Epidermal melanocyte (primary cell): ENCODE results near the gene L3MBTL4.

Experiments
- DNase-seq: peaks from one replicate; pipeline ENCODE4 v3.0.0; 2011; ENCODE audit warnings: low spot score; ENCODE audit not compliant: insufficient read length

Gene L3MBTL4

DNA sequence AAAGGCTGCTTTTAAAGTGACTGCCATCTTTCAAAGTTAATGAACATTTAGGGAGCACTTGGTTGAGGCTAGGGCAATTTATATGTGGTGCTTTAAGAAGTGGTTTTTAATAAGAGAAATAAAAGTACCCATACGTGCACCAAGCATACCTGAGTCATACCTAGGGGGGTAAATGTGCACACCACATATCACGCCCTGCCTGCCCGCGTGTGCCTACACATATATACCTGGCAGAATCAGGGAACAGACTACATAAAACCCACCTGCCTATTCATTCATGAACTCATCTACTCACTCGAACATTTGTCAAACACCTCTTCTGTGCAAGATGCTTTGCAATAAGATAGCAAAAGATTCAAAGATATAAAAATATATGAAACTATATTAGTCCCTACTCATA is 450.1 kb downstream of the L3MBTL4 start:
- DNase-seq: no peak

DNA sequence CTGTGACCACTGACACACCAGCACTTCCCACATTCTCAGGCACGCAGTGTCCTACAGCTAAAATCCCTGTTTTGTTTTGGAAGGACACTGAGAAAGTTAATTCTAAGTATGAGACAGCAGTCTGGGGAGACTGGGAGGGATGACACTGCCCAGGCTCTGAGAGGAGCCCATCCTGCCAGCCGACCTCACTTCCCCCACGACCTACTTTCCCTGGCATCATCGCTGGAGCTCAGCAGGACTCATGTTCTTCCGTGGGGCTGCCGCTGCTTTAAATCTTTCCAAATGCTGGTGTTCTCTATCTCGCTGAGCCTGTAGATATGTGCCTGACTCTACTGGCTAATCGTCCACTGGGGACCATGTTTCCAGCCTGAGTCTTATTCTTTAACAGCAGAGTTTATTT is 450.6 kb downstream of the L3MBTL4 start:
- DNase-seq: no peak

DNA sequence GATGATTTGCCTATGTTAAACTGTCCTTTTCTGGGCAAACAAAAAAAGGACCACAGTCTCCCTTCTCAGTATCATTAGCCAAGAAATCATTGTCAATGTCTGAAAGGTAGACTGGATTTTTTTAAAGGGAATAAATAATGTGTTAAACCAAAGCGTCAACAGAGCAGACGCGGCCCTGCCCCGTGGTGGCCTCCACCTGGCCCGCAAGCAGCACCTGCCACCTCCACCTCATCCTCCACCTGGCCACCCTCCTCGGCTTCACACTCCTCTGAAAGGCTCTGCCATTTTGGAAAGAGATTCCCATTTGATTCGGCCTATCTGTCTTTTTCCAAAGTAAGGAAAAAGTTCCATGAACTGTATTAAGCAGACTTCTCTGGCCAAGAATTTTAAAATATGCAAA is 451.4 kb downstream of the L3MBTL4 start:
- no peak for DNase-seq

DNA sequence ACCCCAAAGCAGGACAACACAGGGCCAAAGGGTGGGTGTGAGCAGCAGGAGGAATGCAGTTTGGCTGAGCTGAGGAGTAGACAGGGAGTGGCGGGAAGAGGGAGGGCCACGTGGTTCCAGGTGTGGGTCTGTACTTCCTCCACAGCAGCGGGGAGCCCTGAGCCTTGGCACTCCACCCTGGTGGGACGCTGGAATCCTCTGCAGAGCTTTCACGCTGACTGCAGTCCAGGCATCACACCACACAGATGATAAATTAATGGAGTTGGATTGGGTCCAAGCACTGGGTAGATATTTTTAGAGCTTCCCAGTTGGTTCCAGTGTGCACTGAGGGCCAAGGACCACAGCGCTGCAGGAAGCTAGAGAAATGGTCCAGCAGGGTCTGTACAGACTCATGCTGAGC is 452.3 kb downstream of the L3MBTL4 start:
- no peak for DNase-seq

DNA sequence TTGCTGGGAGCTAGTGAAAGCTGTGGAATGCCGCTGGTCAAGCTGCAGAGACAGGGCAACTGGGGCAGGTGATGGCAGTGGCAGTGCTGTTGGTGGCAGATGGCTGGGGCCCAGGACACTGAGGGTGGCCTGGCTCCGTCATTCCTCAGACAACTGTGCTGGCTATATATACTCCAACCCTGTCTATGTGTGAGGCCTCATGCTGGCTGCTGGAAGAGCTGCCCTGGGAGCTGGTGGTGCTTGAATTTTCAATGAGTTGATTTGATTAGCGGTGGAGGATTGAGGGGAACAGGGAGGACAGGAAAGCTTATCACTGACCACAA is 452.9 kb downstream of the L3MBTL4 start:
- DNase-seq: no peak

DNA sequence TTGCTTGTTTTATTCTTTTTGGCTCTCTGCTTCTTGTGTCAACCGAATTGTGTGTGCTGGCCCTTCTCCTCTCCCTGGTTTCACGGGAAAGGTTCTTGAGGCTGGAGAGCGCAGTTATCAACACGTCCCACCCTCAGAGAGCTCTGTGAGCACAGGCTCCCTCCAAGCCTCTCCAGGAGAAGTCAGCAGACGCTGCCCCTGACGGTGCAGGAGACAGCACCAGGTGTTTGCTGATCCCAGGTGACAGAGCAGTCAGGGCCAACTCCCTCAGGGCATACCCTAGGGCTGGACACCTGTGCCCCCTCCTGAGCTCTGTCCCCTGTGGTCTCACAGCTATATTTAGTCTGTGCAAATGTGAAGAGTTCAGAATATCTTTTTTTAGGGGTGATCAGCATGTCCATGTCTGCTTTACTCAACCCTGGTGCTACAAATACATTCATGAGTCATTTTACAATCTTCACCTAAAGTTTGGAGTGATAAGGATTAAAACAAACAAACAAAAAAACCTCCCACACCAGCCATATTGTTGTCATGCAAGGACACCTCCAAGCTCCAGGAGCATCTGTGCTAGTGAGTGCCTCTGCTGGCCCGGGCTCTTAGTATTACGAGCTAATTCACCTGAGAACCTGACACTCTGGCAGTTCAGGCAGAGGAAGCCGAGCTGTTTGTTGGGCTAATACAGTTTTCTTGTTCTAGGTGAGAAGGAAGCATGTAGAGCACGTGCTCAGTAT is 453.4 kb downstream of the L3MBTL4 start:
- no peak for DNase-seq

DNA sequence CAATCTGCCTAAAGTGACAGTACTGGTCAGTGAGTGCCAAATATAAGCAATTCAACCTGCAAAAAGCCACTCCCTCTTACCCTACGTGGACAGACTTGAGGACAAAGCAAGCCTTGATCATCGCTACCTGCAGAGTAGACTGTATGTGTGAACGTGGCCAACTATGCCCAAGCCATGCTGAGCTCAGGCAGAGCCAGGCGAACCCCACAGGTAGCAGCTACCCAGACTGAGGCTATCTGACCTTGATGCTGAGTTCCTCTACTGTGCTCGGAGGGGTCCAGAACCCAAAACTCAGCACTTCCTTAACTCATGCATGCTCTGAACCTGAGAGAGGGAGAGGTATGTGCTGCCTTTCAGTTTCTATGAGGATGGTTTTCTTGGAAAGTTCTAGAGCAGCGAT is 455.9 kb downstream of the L3MBTL4 start:
- no peak for DNase-seq

DNA sequence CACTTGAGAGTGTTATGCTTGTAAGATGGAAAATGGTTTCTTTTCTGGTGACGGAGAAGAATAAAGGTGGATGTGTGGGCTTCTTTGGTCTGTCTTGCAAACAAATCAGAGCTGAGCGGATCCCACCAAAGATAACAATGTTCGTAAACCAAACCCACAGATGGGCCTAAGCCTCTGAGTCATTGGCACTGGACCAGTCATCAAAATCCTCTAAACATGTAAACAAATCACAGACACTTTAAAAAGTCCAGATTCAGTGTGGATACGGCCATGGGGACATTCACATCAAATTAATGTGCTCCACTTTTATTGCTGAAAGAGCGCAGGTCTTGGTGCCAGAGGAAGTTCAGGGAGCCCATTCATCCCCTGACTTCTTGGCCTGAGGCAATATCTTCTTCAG is 458.9 kb downstream of the L3MBTL4 start:
- no peak for DNase-seq

DNA sequence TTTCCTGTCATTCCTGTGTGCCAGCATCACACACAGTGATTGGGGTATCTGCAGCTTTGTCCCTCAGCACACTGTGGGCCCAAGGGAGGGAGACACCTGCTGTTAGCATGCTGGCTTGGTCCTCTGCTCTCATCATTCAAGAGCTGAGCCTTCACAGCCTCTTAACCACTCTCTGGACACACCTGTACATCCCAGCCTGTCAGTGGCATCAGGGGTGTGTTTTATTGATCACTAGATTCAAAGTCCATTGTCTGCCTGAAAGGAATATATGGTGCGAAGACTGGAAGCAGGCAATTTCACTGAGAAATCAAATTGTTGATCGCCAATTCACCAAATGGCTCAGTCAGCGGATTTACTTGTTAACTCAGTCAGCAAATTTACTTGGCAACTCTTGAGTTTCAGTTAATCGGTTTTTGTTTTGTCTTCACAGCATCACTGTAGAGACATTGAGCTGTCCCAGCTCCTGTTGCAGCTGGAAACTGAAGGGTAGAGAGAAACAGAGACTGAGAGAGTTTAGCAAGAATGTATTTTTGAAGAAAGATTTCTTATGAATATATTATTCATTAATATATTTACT is 463.1 kb downstream of the L3MBTL4 start:
- no peak for DNase-seq

DNA sequence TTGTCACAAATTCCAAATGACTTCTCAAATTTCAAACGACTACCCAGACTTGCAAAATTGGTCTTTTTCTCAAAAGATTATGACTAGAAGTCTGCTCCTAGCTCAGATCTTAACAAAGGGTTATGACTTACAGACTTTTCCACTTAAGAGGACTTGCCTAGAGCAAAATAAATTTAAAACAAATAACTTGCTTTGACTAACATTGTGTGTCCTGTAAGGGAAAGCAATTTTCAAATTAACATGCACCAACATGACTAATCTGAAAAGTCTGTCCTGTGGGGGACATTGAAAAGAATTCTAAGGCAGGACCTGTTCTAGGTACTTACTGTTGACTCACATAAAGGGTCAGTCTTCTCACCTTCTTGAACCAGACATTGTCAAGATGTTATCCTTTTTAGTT is 465.9 kb downstream of the L3MBTL4 start:
- no peak for DNase-seq

DNA sequence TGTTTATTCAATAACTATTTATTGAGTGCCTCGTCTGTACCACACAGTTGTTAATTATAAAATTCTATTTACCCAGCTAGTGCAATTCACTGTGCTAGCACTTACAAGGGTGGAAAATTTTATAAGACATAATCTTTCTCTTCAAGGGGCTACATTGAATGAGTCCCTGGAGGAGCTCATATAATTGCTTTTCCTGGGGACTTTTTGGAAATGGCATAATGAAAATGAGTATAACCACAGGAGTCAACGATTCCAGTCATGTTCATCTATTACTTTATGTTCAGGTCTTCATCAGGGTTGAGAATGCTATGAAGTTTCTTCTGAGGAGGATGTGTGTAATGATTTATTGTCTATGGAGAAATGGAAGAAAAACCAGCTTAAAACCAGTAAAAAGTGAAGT is 466.5 kb downstream of the L3MBTL4 start:
- no peak for DNase-seq

DNA sequence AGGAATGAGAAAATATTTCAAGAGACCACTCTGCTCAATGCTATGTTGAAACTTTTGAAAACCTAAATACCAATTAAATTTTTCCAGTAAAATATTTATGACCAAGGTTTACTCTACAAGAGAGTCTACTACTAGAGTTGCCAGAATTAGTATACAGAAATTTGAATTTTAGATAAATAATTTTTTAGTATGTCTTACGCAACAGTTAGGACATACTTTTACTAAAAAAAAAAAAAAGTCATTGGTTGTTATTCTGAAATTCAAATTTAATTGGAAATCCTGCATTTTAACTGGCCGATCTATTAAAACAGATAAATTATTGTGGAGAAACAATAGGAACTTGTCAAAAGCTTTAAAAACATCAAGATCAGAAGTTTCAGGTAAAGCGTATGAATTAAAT is 470.3 kb downstream of the L3MBTL4 start:
- no peak for DNase-seq

DNA sequence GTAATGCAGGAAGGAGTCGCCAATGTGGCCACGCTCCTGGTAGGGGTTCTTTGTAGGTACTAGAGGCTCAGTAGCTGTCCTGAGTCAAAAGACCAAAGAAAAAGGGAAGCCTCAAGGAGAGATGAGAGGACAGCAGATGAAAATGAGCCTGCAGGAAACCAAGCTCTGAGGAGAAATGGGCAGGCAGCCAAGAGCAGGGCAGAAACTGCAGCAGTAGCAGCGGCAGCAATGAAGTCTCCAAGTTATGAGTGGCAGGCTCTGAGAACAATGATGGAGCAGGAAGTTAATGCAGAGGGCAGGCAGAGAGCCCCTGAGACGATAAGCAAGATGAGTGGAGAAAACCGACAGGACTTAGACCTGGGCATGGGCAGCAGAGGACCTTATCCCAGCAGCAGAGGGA is 471.2 kb downstream of the L3MBTL4 start:
- no peak for DNase-seq

DNA sequence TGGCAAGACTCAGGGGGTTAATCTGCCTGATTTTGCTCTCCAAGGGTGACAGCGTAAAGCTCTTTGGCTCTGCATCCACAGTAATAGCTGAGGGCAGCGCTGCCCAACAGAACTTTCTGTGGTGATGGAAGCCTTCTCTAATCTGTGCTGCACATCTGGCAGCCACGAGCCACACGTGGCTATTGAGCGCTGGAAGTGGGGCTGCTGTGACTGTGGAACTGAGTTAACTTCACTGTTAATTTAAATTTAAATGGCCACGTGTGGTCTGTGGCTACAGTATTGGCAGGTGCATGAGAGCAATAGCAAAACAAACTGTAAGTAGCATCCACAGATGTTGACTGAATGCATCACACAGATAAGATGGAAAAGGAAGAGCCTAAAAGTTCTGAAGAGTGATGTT is 472.1 kb downstream of the L3MBTL4 start:
- no peak for DNase-seq

DNA sequence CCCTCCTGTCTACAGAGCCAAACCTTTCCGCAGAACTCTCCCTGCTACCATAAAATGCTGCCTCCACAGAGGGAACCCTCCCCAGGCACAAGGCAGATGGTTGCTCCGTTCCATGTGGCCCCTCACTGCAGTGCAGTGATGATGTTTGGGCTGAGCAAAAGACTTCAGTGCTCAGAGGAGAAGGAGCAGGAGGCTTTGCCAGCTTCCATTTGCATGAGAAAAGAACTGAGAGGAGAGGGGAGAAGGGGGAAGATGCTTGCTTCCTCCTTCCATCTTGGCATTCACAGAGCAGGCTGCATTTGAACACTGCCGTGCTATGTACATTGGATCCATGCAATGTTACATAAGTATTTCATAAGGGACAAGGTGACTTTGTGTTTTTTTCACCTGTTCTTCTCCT is 472.8 kb downstream of the L3MBTL4 start:
- DNase-seq: no peak

DNA sequence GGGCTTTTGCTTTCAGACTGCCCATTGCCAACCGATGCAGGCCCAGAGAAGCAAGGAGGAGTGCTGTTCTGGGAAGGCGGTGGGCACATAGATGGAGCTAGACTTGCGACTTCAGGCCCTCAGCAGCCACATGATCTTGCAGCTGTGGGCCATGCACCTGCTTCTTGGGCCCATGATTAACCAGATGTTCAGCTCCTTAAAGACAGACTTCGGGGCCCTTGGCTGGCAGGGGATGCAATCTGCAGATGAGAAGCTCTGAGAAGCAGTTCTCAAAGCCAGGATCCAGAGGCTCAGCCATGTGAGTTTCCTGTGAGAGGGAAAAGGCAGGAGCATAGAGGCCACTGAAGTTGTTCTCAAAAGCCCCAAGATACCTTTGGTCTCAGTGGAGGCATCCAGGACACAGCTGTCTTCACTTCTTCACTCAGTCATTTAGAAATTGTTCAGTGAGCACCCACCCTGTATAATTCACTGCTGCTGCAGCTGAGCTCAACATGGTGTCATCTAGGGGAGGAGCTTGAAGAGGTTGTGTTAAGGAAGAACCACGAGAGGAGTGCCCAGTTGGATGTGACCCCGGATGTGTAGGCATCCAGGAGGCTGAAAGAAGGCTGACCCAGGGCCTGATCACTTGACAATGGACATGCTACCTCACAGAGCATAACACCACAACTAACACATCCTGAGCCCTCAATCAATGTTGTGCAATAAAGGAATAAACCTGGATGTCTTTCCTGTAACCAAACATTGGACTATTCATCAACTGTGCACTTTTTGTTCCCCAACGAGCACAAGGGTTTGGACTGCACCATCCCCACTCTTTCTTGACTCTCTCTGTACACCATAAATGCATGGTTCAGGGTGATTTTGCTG is 474.7 kb downstream of the L3MBTL4 start:
- DNase-seq: no peak

DNA sequence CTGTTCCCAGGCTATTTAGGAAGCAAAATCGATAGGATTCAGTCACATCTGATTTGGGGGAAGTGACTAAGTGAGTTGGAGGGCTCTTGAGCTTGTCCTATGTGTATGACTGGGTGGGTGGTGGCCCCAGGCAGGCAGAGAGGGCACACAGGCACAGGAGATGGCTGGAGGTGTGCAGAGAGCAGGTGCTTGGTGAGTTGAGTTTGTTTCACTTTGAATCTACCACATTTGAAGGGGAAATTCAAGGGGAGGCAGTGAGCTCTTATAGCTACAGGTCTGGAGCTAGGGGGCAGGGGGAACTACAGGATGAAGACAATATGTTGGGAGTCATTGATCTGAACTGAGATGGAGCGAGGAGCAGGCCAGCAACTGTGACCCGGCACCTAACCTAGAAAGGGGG is 476.9 kb downstream of the L3MBTL4 start:
- DNase-seq: no peak

DNA sequence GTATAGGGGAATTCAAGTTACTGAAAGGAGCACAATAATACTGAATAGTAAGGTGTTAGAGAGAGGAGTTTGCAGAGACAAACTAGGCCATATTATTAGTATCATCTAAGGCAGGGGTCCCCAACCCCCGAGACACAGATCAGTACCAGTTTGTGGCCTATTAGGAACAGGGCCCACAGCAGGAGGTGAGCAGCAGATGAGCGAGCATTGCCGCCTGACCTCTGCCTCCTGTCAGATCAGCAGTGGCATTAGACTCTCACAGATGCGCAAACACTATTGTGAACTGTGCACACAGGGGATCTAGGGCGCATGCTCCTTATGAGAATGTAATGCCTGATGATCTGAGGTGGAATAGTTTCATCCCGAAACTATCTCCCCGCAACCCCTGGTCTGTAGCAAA is 477.6 kb downstream of the L3MBTL4 start:
- DNase-seq: no peak

DNA sequence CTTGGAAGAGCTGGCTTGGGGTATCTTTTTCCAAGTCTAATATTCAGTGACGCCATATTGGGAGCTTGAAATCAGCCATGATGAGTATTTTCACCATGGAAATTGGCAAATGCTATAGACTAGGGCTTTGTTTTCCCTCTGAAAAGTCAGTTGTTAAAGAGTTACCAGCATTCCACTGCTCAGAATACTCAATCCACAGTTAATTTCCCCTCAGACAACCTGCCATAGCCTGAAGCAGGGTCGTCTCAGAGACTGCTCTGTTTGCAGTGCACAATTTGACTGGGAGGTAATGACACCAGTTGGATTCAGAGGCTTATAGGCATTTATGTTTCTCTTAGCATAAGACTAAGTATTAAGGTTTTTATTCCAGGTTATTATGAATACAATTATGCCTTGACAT is 483.9 kb downstream of the L3MBTL4 start:
- no peak for DNase-seq

DNA sequence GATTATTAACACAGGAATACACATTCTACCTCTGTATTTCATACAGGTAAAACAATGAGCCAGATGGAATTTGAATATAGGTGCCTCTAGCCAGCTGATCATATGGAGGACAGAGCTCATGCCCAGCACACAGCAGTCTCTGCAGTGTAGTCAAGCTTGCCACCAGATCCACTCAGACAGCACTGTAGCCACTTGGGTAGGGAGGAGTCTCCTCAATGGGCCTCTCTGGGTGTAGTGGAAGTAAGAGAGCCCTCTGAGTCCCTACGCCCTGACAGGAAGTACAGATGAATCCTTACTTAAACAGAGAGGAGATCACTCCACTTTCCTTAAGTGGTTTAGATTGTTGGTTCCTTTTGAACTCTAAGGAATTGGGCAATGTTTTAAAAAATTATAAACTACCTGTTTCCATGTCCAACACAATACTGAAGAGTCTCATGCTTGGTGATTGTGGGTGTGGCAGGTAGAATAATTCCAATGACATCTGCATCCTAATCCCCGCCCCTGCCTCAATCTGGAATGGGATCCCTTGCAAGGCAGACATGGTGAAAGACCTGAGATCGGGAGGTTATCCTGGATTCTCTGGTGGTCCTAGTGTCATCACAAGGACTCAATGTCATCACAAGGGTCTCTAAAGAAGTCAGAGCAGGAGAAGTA is 496.4 kb downstream of the L3MBTL4 start:
- DNase-seq: no peak

DNA sequence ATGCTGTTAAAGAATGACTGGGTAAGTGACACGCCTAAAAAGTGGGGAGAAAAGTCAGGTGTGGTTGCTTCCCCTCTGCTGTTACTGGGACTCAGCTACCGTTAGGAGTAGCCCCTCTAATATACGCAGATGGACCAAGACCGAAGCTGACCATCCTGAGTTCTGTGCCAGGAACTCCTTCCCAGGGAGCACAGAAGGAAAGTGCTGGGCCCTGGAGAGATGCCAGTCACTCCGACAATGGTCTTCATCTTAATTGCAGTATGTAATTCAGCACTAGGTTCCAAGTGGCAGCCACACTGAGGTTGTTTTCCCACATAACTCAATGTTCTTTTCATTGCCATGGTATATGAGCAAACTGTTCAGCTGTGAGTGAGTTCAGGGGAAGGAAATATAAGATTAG is 499.8 kb downstream of the L3MBTL4 start:
- no peak for DNase-seq

DNA sequence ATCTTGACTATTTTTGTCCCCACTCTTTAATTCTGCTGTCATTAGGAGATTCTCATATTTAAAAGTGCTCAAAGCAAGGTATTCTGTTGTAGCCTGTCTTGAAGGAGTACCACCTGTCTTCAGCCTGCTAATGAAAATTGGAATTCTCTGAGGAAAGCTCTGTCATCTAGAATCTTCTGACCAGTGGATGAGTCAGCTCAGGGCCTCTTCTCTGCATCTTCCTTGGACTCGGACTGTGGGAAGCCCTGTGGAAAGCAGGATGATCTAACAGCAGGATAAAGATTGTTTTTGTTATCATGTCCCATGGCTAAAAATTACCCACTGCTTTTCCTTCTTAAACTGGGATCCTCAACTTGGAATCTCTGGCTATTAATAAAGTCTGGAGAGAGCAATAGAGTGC is 500.7 kb downstream of the L3MBTL4 start:
- DNase-seq: no peak
